Suprapubic skin (tissue), 4 donors: Measurements from ENCODE around the gene PDE4B. TPM values are rescaled to one million over a fixed set of nuclear protein-coding genes. Genes with fewer than 3 reads are reported as not detected.

Source experiments
- DNase-seq, 2 donors: peaks; one replicate each; pipeline ENCODE4 v3.0.0-alpha.2; 2019; ENCODE audit warnings: low spot score in 2 of 2
- H3K27ac ChIP-seq: fragments of 200-600 bp; sonication (generic); one replicate; pipeline ENCODE4 v1.5.1; 2019
- H3K27me3 ChIP-seq: fragments of 200-600 bp; sonication (generic); one replicate; pipeline ENCODE4 v1.5.1; 2019
- H3K36me3 ChIP-seq: fragments of 200-600 bp; sonication (generic); one replicate; pipeline ENCODE4 v1.5.1; 2019
- H3K4me1 ChIP-seq: fragments of 200-600 bp; sonication (generic); one replicate; pipeline ENCODE4 v1.5.1; 2019
- H3K4me3 ChIP-seq: fragments of 200-600 bp; sonication (generic); one replicate; pipeline ENCODE4 v1.5.1; 2019; ENCODE audit warnings: mild to moderate bottlenecking
- H3K9me3 ChIP-seq: fragments of 200-600 bp; sonication (generic); one replicate; pipeline ENCODE4 v1.5.1; 2019
- CTCF ChIP-seq, 2 donors: fragments of 200-600 bp in 1 of 2; fragments of 450-650 bp in 1 of 2; sonication (generic) in 1 of 2; IDR thresholded peaks; one replicate each; pipeline ENCODE4 v1.5.1; 2016 to 2019; ENCODE audit warnings: antibody characterized with exemption in 2 of 2, mild to moderate bottlenecking in 1 of 2, moderate library complexity in 1 of 2
- EP300 ChIP-seq: sonication (generic); formaldehyde crosslinking; IDR thresholded peaks from one replicate; pipeline ENCODE4 v1.6.1; 2017; ENCODE audit warnings: antibody characterized with exemption
- POLR2A ChIP-seq, 2 donors: fragments of 450-650 bp; IDR thresholded peaks; one replicate each; pipeline ENCODE4 v1.6.1; 2017; ENCODE audit warnings: antibody characterized with exemption in 2 of 2, mild to moderate bottlenecking in 2 of 2, moderate library complexity in 2 of 2
- POLR2AphosphoS5 ChIP-seq, 3 donors: sonication (generic); formaldehyde crosslinking; IDR thresholded peaks; one replicate each; pipeline ENCODE4 v1.6.1; 2017; ENCODE audit warnings: antibody characterized with exemption in 3 of 3
- WGBS: methylation state at CpG from one replicate; pipeline ENCODE4 v1.1.5; 2018; 5-methylcytosine and 5-hydroxymethylcytosine counted together
- total RNA-seq, 4 donors: library from RNA; depleted of rRNA; stranded (reverse); fragments of >200 nt; gene quantifications; one replicate each; pipeline ENCODE4 v1.1.0, GENCODE V29; 2016

The PDE4B gene
- total RNA-seq, 4 donors from 2014 or later = 14.2 to 27.6 (median 16.7) TPM

GRCh38 chr1:66351478-66351877, 558.8 kb downstream of the PDE4B start:
- H3K27ac ChIP-seq = peak overlapping the region; percentile 28
- H3K9me3 ChIP-seq = no peaks in the 10 kb centered on the region
- peaks cover 52% of the 10 kb centered on the region for H3K4me1 ChIP-seq
- no peaks in the 10 kb centered on the region for H3K27me3 ChIP-seq
- DNase-seq = no peak
- TF ChIP-seq POLR2A (IDR thresholded peaks at IDR 0.05) (no peak), EP300 (no peak), CTCF (IDR thresholded peaks at IDR 0.05) (no peak), POLR2AphosphoS5 (IDR thresholded peaks at IDR 0.05) (no peak)
- H3K36me3 ChIP-seq = no peaks in the 10 kb centered on the region
- H3K4me3 ChIP-seq = no peak overlapping the region

- TF ChIP-seq POLR2A (IDR thresholded peaks at IDR 0.05) (no peak), POLR2AphosphoS5 (IDR thresholded peaks at IDR 0.05) (no peak), EP300 (no peak), CTCF (IDR thresholded peaks at IDR 0.05) (no peak)
- WGBS = 96% methylated on average over 3 of the region's 3 CpGs
Observed at GRCh38 chr1:66351913-66352312, 559.2 kb downstream of the PDE4B start.

GRCh38 chr1:66352792-66353191, 560.1 kb downstream of the PDE4B start:
- DNase-seq = no peak
- Histone ChIP-seq H3K27ac (no peak overlapping the region), H3K9me3 (no peaks in the 10 kb centered on the region), H3K36me3 (no peaks in the 10 kb centered on the region), H3K27me3 (no peaks in the 10 kb centered on the region), H3K4me3 (no peak overlapping the region), H3K4me1 (peaks cover 52% of the 10 kb centered on the region)
- no peak for TF ChIP-seq POLR2A (IDR thresholded peaks at IDR 0.05)
- WGBS = 64% methylated on average over 2 of the region's 2 CpGs

More at GRCh38 chr1:66351913-66352312, 559.2 kb downstream of the PDE4B start:
- Histone ChIP-seq H3K9me3 (no peaks in the 10 kb centered on the region), H3K27me3 (no peaks in the 10 kb centered on the region), H3K4me1 (peaks cover 52% of the 10 kb centered on the region), H3K36me3 (no peaks in the 10 kb centered on the region), H3K4me3 (no peak overlapping the region), H3K27ac (peak overlapping the region; percentile 28)
- no peak for DNase-seq

GRCh38 chr1:66353257-66353656, 560.6 kb downstream of the PDE4B start:
- Histone ChIP-seq H3K27me3 (no peaks in the 10 kb centered on the region), H3K27ac (no peak overlapping the region), H3K4me1 (peaks cover 52% of the 10 kb centered on the region), H3K4me3 (no peak overlapping the region), H3K36me3 (no peaks in the 10 kb centered on the region), H3K9me3 (no peaks in the 10 kb centered on the region)
- TF ChIP-seq POLR2A (IDR thresholded peaks at IDR 0.05) = no peak
- TF ChIP-seq EP300 = no peak
- TF ChIP-seq CTCF (IDR thresholded peaks at IDR 0.05) = no peak
- TF ChIP-seq POLR2AphosphoS5 (IDR thresholded peaks at IDR 0.05) = no peak
- WGBS = 48% methylated on average over 5 of the region's 5 CpGs
- no peak for DNase-seq

- WGBS = 26% methylated on average over 5 of the region's 5 CpGs
Observed at GRCh38 chr1:66354311-66355201, 561.9 kb downstream of the PDE4B start.

More at GRCh38 chr1:66354311-66355201, 561.9 kb downstream of the PDE4B start:
- Histone ChIP-seq H3K9me3 (no peaks in the 10 kb centered on the region), H3K27me3 (no peaks in the 10 kb centered on the region), H3K4me1 (peaks cover 52% of the 10 kb centered on the region), H3K27ac (no peak overlapping the region), H3K4me3 (no peak overlapping the region), H3K36me3 (no peaks in the 10 kb centered on the region)
- no peak for TF ChIP-seq POLR2A (IDR thresholded peaks at IDR 0.05)
- no peak for TF ChIP-seq EP300
- no peak for TF ChIP-seq POLR2AphosphoS5 (IDR thresholded peaks at IDR 0.05)
- TF ChIP-seq CTCF (IDR thresholded peaks at IDR 0.05) = no peak
- DNase-seq = no peak
